GM20000 (cell line): ENCODE results near the gene ILK.

Experiments used
- DNase-seq: peaks from one replicate; pipeline ENCODE4 v3.0.0; 2012; ENCODE audit warnings: low spot score
- CTCF ChIP-seq: IDR thresholded peaks from 2 replicates; pipeline ENCODE4 v1.5.1; 2012; ENCODE audit warnings: mild to moderate bottlenecking, control low read depth; ENCODE audit errors: extremely low read depth, missing control alignments

Gene ILK

GRCh38 chr11:6636480-6636879 lies 32.9 kb downstream of the ILK start:
- no peak for DNase-seq
- no peak for TF ChIP-seq CTCF

GRCh38 chr11:6637871-6638270 lies 34.3 kb downstream of the ILK start:
- DNase-seq: no peak
- no peak for TF ChIP-seq CTCF

GRCh38 chr11:6638429-6638828 lies 34.9 kb downstream of the ILK start:
- no peak for DNase-seq
- no peak for TF ChIP-seq CTCF

- DNase-seq: no peak
- no peak for TF ChIP-seq CTCF
Observed at GRCh38 chr11:6640036-6640984, 36.7 kb downstream of the ILK start.

- no peak for DNase-seq
- no peak for TF ChIP-seq CTCF
Observed at GRCh38 chr11:6640985-6641701, 37.6 kb downstream of the ILK start.

- no peak for TF ChIP-seq CTCF
- DNase-seq: no peak
Observed at GRCh38 chr11:6642957-6643356, 39.4 kb downstream of the ILK start.

- no peak for TF ChIP-seq CTCF
- no peak for DNase-seq
Observed at GRCh38 chr11:6646071-6646470, 42.5 kb downstream of the ILK start.
